GM12878 (cell line): ENCODE results near the gene PDE9A.

Experiments used
- CBFB ChIP-seq: IDR thresholded peaks from 2 replicates; pipeline ENCODE4 v1.6.1; 2016; ENCODE audit warnings: antibody characterized with exemption, low read depth
- CBX5 ChIP-seq: sonication (generic); IDR thresholded peaks from 2 replicates; pipeline ENCODE4 v1.6.1; 2016; ENCODE audit warnings: low read depth, moderate library complexity, mild to moderate bottlenecking, inconsistent platforms
- EGR1 ChIP-seq, 2 experiments: IDR thresholded peaks; 1 replicate in 1 of 2; 2 replicates in 1 of 2; pipeline ENCODE4 v1.6.1; 2011 to 2012; ENCODE audit warnings: low read depth in 2 of 2, low read length in 2 of 2, borderline replicate concordance in 1 of 2, mild to moderate bottlenecking in 1 of 2, moderate library complexity in 1 of 2
- POLR2A ChIP-seq: IDR thresholded peaks from 2 replicates; pipeline ENCODE4 v1.6.1; 2011; ENCODE audit warnings: low read depth, mild to moderate bottlenecking, low read length
- RAD21 ChIP-seq: IDR thresholded peaks from 2 replicates; pipeline ENCODE4 v1.6.1; 2011; ENCODE audit warnings: mild to moderate bottlenecking, low read depth, low read length, moderate library complexity; ENCODE audit not compliant: insufficient read depth
- RFX5 ChIP-seq: IDR thresholded peaks from 2 replicates; pipeline ENCODE4 v1.6.1; 2011; ENCODE audit warnings: low read depth, low read length, improper control_type of control experiment
- ZNF217 ChIP-seq: fragments of 450-650 bp; IDR thresholded peaks from 2 replicates; pipeline ENCODE4 v1.6.1; 2017; ENCODE audit warnings: antibody characterized with exemption, mild to moderate bottlenecking
- ZZZ3 ChIP-seq: IDR thresholded peaks from 2 replicates; pipeline ENCODE4 v1.6.1; 2011; ENCODE audit warnings: low read depth; ENCODE audit not compliant: control insufficient read depth, insufficient read length

GRCh38 chr21:42768324-42769121 is 115.1 kb downstream of the PDE9A start:
- TF ChIP-seq ZNF217 (no peak), ZZZ3 (no peak), RAD21 (no peak), CBX5 (no peak), RFX5 (no peak), CBFB (no peak), EGR1 (IDR thresholded peaks at IDR 0.05; ENCODE audit: borderline replicate concordance in 1 of 2, low read depth in 2 of 2, low read length in 2 of 2) (no peak), POLR2A (no peak)
